GM13976 (cell line): ENCODE results near the gene CCDC28A.
A peak's percentile ranks its signal among the peaks of the same experiment; 100 is the strongest.

Source experiments
- DNase-seq: peaks from one replicate; pipeline ENCODE4 v3.0.0; 2012; ENCODE audit warnings: low spot score
- in situ Hi-C: fragments of 300-500 bp; cut with MboI; formaldehyde crosslinking; loops from one replicate; pipeline ENCODE4 v1.12.0; 2022; ENCODE audit warnings: low sequenced_read_pairs, mixed read lengths, inconsistent platforms; ENCODE audit not compliant: unreplicated experiment
- TF ChIP-seq, protein P1 (sequence below): IDR thresholded peaks from 2 replicates; pipeline ENCODE4 v1.5.1; 2012; ENCODE audit warnings: borderline replicate concordance, mild to moderate bottlenecking; ENCODE audit not compliant: insufficient read depth; ENCODE audit errors: extremely low read depth, missing control alignments, control extremely low read depth

Gene CCDC28A

DNA sequence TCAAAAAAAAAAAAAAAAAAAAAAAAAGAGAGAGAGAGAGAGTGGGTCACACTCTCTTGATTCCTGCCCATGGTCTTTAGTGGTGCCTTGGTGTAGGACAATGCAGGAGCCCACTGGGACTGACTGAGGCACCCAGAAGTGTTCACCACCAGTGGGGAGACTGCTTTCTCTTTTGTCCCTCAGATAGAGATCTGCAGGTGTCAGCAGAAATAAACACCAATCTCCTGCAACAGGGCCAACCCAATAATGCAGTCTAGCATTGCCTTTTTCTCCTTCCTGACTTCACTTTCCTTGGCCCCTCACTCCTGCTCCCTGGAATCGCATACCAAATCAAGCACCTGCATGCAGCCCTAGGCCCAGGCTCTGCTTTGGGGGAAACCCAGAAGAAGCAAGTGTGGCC is 39.0 kb upstream of the CCDC28A start:
- TF ChIP-seq, protein P1, sequence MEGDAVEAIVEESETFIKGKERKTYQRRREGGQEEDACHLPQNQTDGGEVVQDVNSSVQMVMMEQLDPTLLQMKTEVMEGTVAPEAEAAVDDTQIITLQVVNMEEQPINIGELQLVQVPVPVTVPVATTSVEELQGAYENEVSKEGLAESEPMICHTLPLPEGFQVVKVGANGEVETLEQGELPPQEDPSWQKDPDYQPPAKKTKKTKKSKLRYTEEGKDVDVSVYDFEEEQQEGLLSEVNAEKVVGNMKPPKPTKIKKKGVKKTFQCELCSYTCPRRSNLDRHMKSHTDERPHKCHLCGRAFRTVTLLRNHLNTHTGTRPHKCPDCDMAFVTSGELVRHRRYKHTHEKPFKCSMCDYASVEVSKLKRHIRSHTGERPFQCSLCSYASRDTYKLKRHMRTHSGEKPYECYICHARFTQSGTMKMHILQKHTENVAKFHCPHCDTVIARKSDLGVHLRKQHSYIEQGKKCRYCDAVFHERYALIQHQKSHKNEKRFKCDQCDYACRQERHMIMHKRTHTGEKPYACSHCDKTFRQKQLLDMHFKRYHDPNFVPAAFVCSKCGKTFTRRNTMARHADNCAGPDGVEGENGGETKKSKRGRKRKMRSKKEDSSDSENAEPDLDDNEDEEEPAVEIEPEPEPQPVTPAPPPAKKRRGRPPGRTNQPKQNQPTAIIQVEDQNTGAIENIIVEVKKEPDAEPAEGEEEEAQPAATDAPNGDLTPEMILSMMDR: no peak
- in situ Hi-C loops: no loop called here

DNA sequence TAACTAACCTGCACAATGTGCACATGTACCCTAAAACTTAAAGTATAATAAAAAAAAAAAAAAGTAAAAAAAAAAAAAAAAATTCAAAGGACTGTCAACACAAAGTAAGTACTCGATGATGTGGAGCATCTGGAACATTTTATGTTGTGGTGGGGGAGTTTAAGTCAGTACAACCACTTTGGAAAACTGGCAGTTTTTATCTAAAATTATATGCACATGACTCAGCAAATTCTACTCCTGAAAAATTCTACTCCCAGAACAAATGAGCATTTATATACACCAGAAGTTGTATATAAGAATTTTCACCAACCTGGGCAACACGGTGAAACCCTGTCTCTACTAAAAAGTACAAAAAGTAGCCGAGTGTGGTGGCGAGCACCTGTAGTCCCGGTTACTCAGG is 36.9 kb upstream of the CCDC28A start:
- no peak for DNase-seq
- in situ Hi-C loops: no loop called here
- TF ChIP-seq, protein P1: no peak

More for the DNA sequence above, 39.0 kb upstream of the CCDC28A start:
- no peak for DNase-seq

GRCh38 chr6:138752017-138752416 is 21.6 kb upstream of the CCDC28A start:
- no peak for DNase-seq
- in situ Hi-C loops: no loop called here
- TF ChIP-seq, protein P1: no peak

DNA sequence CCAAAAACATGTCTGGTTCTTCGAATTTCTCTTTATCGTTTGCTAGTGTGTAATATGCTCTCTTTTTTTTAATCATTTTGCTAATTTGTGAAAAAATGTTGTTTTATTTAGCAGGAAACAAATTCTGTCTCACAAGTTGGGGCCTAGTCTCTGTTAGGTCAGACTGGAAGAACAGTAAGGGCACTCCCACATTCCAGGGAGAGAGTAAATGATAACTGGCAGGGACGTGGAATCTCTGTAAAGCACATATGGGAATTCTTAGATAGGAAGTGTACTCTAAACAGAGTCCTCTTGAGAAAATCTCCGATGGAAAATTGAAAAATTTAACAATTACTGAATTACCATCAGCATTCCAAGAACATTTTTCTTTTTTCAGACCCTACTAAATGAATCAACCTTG is 16.4 kb upstream of the CCDC28A start:
- no peak for DNase-seq
- TF ChIP-seq, protein P1: no peak
- in situ Hi-C loops: no loop called here

DNA sequence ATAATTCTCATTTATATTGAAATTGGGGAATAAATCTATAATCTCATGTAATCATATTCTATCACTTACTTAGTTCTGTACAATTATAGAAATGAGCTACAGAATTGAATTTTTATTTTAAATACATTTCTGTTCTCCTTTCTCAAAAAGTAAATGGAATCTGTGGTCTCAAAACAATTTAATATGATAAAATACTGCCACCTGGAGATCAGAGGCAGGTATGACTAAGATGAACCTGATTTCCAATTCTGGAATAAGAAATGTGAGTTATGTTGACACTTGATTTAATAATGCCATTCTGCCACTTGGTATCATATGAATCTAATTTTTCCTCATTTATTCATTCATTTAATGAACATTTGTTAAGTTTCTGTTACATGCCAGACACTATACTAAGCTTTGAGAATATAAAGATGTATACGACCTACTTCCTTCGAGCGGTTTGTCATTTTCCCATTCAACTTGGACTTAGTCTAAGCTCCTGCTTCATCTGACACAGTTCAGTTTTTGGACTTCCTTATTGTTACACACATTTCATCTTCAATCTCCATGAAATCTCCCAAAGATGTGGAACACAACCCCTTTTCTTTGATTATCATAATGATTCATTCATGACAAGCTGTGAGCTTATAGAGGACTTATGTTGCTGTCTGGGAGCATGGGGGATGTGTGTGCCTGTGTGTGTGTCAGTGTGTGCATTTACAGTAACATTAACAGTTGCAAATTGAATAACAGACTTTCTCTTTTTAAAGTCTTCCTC is 7.5 kb upstream of the CCDC28A start:
- DNase-seq: peak; percentile 39
- in situ Hi-C loops: no loop called here
- TF ChIP-seq, protein P1: peak; percentile 45

- TF ChIP-seq, protein P1: no peak
- DNase-seq: no peak
- in situ Hi-C loops: no loop called here
Measured at GRCh38 chr6:138769102-138769676, 4.4 kb upstream of the CCDC28A start.
